ENCODE measurements around the gene RALGAPA1. TPM values are rescaled to one million over a fixed set of nuclear protein-coding genes. Genes with fewer than 3 reads are reported as not detected.
"Not testable (repeated sequence)": the region's sequence is repeated elsewhere in the genome, so short reads cannot be mapped to it uniquely, and the experiment has no call there.

RALGAPA1 gene
- polyA plus RNA-seq, 1 of the 3 experiments (the other 2 are of a cell fraction), result 3.6 TPM

DNA sequence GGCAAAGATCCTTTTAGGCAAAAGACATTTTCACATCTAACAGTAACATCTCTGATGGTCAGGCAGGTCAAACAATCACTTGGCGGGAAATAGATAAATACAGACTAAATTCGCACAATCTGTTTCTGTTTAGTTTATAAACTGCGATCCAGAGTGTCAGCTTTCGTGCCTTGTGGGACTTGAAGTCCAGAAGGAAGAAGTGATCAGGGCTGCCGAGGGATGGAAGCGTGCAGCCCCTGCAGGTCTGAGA is 16.8 kb upstream of the RALGAPA1 start:
- peak overlapping the region; percentile 35 to 84 for H3K27ac ChIP-seq (ENCODE audit: low read depth in 2 of 2, low read length in 1 of 2)
- no peaks in the 10 kb centered on the region for H3K36me3 ChIP-seq (replicated peaks in 1 of 2; ENCODE audit: control insufficient read depth in 1 of 2, insufficient read depth in 2 of 2, low read length in 1 of 2)
- no peaks in the 10 kb centered on the region for H3K9me3 ChIP-seq
- peak overlapping the region; percentile 89 for H3K4me2 ChIP-seq
- H3K27me3 ChIP-seq (ENCODE audit: insufficient read depth), result no peaks in the 10 kb centered on the region
- H2AFZ ChIP-seq (ENCODE audit: low read depth), result peak overlapping the region; percentile 86
- POLR2A ChIA-PET, result interaction anchor here (0.6 to 1.7 kb wide), 9 partner anchors 9 to 843 kb away, joined by 3 to 11 read pairs (median 4); partner anchors contain the start of genes NFKBIA, PSMA6, RALGAPA1 and SRP54
- no peaks in the 10 kb centered on the region for H3K9me2 ChIP-seq
- H3K9ac ChIP-seq, result peak overlapping the region; percentile 48; the same call in 1 of the 2 replicates
- H3K79me2 ChIP-seq (ENCODE audit: insufficient read depth), result peaks cover 28% of the 10 kb centered on the region
- CTCF ChIA-PET, result interaction anchor here (0.7 to 1.8 kb wide), 6 partner anchors 10 to 685 kb away, joined by 3 to 10 read pairs (median 4); no protein-coding TSS in a partner anchor
- peak overlapping the region; percentile 88 to 94 for H3K4me3 ChIP-seq (ENCODE audit: low read depth in 2 of 2, low read length in 1 of 2)
- 2% methylated on average over 4 of the region's 6 CpGs for WGBS (ENCODE audit: low lambda C conversion rate)
- H4K20me1 ChIP-seq (ENCODE audit: insufficient read depth), result 0 out of 2 replicates have a peak, but pooled peaks cover 4% of the 10 kb centered on the region
- DNase-seq, result no peak
- H3K4me1 ChIP-seq (ENCODE audit: control insufficient read depth in 1 of 2, insufficient read depth in 2 of 2, low read depth in 1 of 2, low read length in 1 of 2), result peaks cover 0 to 5% of the 10 kb centered on the region in 2 experiments; a peak in 2 of 4 replicates
- TF ChIP-seq JUND (IDR thresholded peaks at IDR 0.05) (no peak), ELF1 (IDR thresholded peaks at IDR 0.05) (0 out of 2 replicates have a peak, but pooled peaks have one; percentile 6), FOSL2 (IDR thresholded peaks at IDR 0.05; ENCODE audit: borderline replicate concordance, low read depth) (no peak), MXI1 (IDR thresholded peaks at IDR 0.05; ENCODE audit: low read depth, low read length) (0 out of 2 replicates have a peak, but pooled peaks have one; percentile 46), GATA2 (CRISPR knock-in tag; IDR thresholded peaks at IDR 0.05) (no peak; the same call in 1 of the 2 replicates), EP300 (IDR thresholded peaks at IDR 0.05; ENCODE audit: borderline replicate concordance in 1 of 2, low read depth in 1 of 2, low read length in 1 of 2) (0 out of 4 replicates have a peak, but pooled peaks of 1 of the 2 experiments have one; percentile 12), YY1 (IDR thresholded peaks at IDR 0.05; ENCODE audit: low read depth) (no peak), TCF12 (IDR thresholded peaks at IDR 0.05) (peak; percentile 73), FOXJ3 (CRISPR knock-in tag; IDR thresholded peaks at IDR 0.05) (0 out of 2 replicates have a peak, but pooled peaks have one; percentile 4), RXRA (IDR thresholded peaks at IDR 0.05; ENCODE audit: borderline replicate concordance, low read depth) (no peak), NRF1 (IDR thresholded peaks at IDR 0.05; ENCODE audit: low read depth, low read length) (no peak), FOXM1 (IDR thresholded peaks at IDR 0.05; ENCODE audit: low read depth) (no peak)
- TF ChIP-seq, protein P1, sequence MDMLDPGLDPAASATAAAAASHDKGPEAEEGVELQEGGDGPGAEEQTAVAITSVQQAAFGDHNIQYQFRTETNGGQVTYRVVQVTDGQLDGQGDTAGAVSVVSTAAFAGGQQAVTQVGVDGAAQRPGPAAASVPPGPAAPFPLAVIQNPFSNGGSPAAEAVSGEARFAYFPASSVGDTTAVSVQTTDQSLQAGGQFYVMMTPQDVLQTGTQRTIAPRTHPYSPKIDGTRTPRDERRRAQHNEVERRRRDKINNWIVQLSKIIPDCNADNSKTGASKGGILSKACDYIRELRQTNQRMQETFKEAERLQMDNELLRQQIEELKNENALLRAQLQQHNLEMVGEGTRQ (IDR thresholded peaks at IDR 0.05; ENCODE audit: borderline replicate concordance, low read depth, low read length), result no peak
- TF ChIP-seq, protein P2, sequence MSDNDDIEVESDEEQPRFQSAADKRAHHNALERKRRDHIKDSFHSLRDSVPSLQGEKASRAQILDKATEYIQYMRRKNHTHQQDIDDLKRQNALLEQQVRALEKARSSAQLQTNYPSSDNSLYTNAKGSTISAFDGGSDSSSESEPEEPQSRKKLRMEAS (IDR thresholded peaks at IDR 0.05; ENCODE audit: low read depth), result peak; percentile 35
- TF ChIP-seq, protein P3, sequence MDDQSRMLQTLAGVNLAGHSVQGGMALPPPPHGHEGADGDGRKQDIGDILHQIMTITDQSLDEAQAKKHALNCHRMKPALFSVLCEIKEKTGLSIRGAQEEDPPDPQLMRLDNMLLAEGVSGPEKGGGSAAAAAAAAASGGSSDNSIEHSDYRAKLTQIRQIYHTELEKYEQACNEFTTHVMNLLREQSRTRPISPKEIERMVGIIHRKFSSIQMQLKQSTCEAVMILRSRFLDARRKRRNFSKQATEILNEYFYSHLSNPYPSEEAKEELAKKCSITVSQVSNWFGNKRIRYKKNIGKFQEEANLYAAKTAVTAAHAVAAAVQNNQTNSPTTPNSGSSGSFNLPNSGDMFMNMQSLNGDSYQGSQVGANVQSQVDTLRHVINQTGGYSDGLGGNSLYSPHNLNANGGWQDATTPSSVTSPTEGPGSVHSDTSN (IDR thresholded peaks at IDR 0.05), result 0 out of 2 replicates have a peak, but pooled peaks have one; percentile 20
- TF ChIP-seq, protein P4, sequence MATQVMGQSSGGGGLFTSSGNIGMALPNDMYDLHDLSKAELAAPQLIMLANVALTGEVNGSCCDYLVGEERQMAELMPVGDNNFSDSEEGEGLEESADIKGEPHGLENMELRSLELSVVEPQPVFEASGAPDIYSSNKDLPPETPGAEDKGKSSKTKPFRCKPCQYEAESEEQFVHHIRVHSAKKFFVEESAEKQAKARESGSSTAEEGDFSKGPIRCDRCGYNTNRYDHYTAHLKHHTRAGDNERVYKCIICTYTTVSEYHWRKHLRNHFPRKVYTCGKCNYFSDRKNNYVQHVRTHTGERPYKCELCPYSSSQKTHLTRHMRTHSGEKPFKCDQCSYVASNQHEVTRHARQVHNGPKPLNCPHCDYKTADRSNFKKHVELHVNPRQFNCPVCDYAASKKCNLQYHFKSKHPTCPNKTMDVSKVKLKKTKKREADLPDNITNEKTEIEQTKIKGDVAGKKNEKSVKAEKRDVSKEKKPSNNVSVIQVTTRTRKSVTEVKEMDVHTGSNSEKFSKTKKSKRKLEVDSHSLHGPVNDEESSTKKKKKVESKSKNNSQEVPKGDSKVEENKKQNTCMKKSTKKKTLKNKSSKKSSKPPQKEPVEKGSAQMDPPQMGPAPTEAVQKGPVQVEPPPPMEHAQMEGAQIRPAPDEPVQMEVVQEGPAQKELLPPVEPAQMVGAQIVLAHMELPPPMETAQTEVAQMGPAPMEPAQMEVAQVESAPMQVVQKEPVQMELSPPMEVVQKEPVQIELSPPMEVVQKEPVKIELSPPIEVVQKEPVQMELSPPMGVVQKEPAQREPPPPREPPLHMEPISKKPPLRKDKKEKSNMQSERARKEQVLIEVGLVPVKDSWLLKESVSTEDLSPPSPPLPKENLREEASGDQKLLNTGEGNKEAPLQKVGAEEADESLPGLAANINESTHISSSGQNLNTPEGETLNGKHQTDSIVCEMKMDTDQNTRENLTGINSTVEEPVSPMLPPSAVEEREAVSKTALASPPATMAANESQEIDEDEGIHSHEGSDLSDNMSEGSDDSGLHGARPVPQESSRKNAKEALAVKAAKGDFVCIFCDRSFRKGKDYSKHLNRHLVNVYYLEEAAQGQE (IDR thresholded peaks at IDR 0.05; ENCODE audit: low read depth, low read length), result no peak
- peaks cover 11% of the 10 kb centered on the region for H3F3A ChIP-seq (replicated peaks; ENCODE audit: insufficient read depth)

DNA sequence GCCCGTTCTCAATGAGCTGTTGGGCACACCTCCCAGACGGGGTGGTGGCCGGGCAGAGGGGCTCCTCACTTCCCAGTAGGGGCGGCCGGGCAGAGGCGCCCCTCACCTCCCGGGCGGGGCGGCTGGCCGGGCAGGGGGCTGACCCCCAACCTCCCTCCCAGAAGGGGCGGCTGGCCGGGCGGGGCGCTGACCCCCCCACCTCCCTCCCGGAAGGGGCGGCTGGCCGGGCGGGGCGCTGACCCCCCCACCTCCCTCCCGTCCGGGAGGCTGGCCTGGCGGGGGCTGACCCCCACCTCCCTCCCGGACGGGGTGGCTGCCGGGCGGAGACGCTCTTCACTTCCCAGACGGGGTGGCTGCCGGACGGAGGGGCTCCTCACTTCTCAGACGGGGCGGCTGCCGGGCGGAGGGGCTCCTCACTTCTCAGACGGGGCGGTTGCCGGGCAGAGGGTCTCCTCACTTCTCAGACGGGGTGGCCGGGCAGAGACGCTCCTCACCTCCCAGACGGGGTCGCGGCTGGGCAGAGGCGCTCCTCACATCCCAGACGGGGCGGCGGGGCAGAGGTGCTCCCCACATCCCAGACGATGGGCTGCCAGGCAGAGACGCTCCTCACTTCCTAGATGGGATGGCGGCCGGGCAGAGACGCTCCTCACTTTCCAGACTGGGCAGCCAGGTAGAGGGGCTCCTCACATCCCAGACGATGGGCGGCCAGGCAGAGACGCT is 15.5 kb upstream of the RALGAPA1 start:
- 100% methylated on average over 1 of the region's 55 CpGs for WGBS (ENCODE audit: low lambda C conversion rate)
- H3K4me2 ChIP-seq; H3K27ac ChIP-seq (ENCODE audit: low read depth in 2 of 2, low read length in 1 of 2); H3K36me3 ChIP-seq (replicated peaks in 1 of 2; ENCODE audit: control insufficient read depth in 1 of 2, insufficient read depth in 2 of 2, low read length in 1 of 2); H3K9me2 ChIP-seq; POLR2A ChIA-PET; H3K4me3 ChIP-seq (ENCODE audit: low read depth in 2 of 2, low read length in 1 of 2); H3K9ac ChIP-seq; H3K27me3 ChIP-seq (ENCODE audit: insufficient read depth); H3F3A ChIP-seq (replicated peaks; ENCODE audit: insufficient read depth); H4K20me1 ChIP-seq (ENCODE audit: insufficient read depth); H3K9me3 ChIP-seq; H3K4me1 ChIP-seq (ENCODE audit: control insufficient read depth in 1 of 2, insufficient read depth in 2 of 2, low read depth in 1 of 2, low read length in 1 of 2); H2AFZ ChIP-seq (ENCODE audit: low read depth); DNase-seq; CTCF ChIA-PET: not testable (repeated sequence)
- peaks cover 19% of the 10 kb centered on the region for H3K79me2 ChIP-seq (ENCODE audit: insufficient read depth)
